Astrocyte (in vitro differentiated cells and primary cell): ENCODE results near the gene FLT3. TPM values are rescaled to one million over a fixed set of nuclear protein-coding genes. Genes with fewer than 3 reads are reported as not detected.

Experiments
- DNase-seq: peaks from one replicate; pipeline ENCODE4 v3.0.0-alpha.2; 2010; ENCODE audit warnings: low read depth
- FAIRE-seq: peaks from 2 replicates; lab custom pipeline; 2011; peaks lifted over from hg19 to GRCh38; lab: Jason Lieb, UNC
- H2AFZ ChIP-seq: 2 replicates; pipeline ENCODE4 v1.6.0; 2012; ENCODE audit warnings: low read depth, low read length, inconsistent platforms
- H3K27ac ChIP-seq: 2 replicates; pipeline ENCODE4 v1.5.1; 2011; ENCODE audit warnings: low read depth, low read length, inconsistent platforms
- H3K27me3 ChIP-seq: 2 replicates; pipeline ENCODE4 v1.6.0; 2011; ENCODE audit warnings: low read length, inconsistent platforms; ENCODE audit not compliant: insufficient read depth
- H3K36me3 ChIP-seq: 2 replicates; pipeline ENCODE4 v1.5.1; 2011; ENCODE audit warnings: low read length, inconsistent platforms; ENCODE audit not compliant: insufficient read depth
- H3K4me1 ChIP-seq: 2 replicates; pipeline ENCODE4 v1.5.1; 2011; ENCODE audit warnings: low read length, inconsistent platforms; ENCODE audit not compliant: insufficient read depth
- H3K4me2 ChIP-seq: 2 replicates; pipeline ENCODE4 v1.6.0; 2012; ENCODE audit warnings: low read length, inconsistent platforms
- H3K4me3 ChIP-seq: 2 replicates; pipeline ENCODE4 v1.5.1; 2011; ENCODE audit warnings: low read depth, mild to moderate bottlenecking, low read length, inconsistent platforms; ENCODE audit not compliant: insufficient read depth
- H3K79me2 ChIP-seq: 2 replicates; pipeline ENCODE4 v1.6.0; 2012; ENCODE audit warnings: mild to moderate bottlenecking, low read length, inconsistent platforms; ENCODE audit not compliant: insufficient read depth
- H3K9ac ChIP-seq: 2 replicates; pipeline ENCODE4 v1.6.0; 2012; ENCODE audit warnings: mild to moderate bottlenecking, low read length, inconsistent platforms
- H3K9me3 ChIP-seq: 2 replicates; pipeline ENCODE4 v1.5.1; 2012; ENCODE audit warnings: low read depth, mild to moderate bottlenecking, low read length, inconsistent platforms; ENCODE audit not compliant: insufficient read depth
- H4K20me1 ChIP-seq: 2 replicates; pipeline ENCODE4 v1.6.0; 2012; ENCODE audit warnings: low read length, inconsistent platforms; ENCODE audit not compliant: insufficient read depth
- H3K27ac Mint-ChIP-seq: one replicate; pipeline ENCODE4 v1.8.0; 2021; ENCODE audit warnings: mild to moderate bottlenecking, mixed read lengths; ENCODE audit not compliant: unreplicated experiment
- H3K27me3 Mint-ChIP-seq: one replicate; pipeline ENCODE4 v1.8.0; 2021; ENCODE audit warnings: low read depth, mixed read lengths; ENCODE audit not compliant: unreplicated experiment
- H3K36me3 Mint-ChIP-seq: one replicate; pipeline ENCODE4 v1.8.0; 2021; ENCODE audit warnings: low read depth, mixed read lengths; ENCODE audit not compliant: unreplicated experiment
- H3K4me1 Mint-ChIP-seq: one replicate; pipeline ENCODE4 v1.8.0; 2021; ENCODE audit warnings: low read depth, mixed read lengths; ENCODE audit not compliant: unreplicated experiment
- H3K4me3 Mint-ChIP-seq: one replicate; pipeline ENCODE4 v1.8.0; 2021; ENCODE audit warnings: mild to moderate bottlenecking, moderate library complexity, mixed read lengths; ENCODE audit not compliant: unreplicated experiment
- H3K9me3 Mint-ChIP-seq: one replicate; pipeline ENCODE4 v1.8.0; 2021; ENCODE audit warnings: mild to moderate bottlenecking, mixed read lengths; ENCODE audit not compliant: unreplicated experiment
- CTCF ChIP-seq: IDR thresholded peaks from 2 replicates; pipeline ENCODE4 v1.5.1; 2011; ENCODE audit warnings: low read depth, mild to moderate bottlenecking, inconsistent platforms, low read length, moderate library complexity; ENCODE audit not compliant: insufficient read depth
- EZH2 ChIP-seq: IDR thresholded peaks from 2 replicates; pipeline ENCODE4 v1.6.1; 2012; ENCODE audit warnings: mild to moderate bottlenecking, low read length, inconsistent platforms; ENCODE audit not compliant: insufficient read depth
- total RNA-seq: library from RNA; stranded (reverse); gene quantifications from 2 replicates; pipeline ENCODE4 v1.2.1, GENCODE V29; 2021

Gene FLT3
- total RNA-seq, 1 donor from 2014 or later = not detected

GRCh38 chr13:27971776-27972477 is 128.4 kb downstream of the FLT3 start:
- no peak overlapping the region for H3K9ac ChIP-seq
- H3K27me3 Mint-ChIP-seq = peaks cover 84% of the 10 kb centered on the region
- FAIRE-seq (no peak), DNase-seq (no peak)
- H3K27ac ChIP-seq = no peak overlapping the region
- peaks cover 26% of the 10 kb centered on the region for H3K9me3 Mint-ChIP-seq
- peaks cover 3% of the 10 kb centered on the region for H3K36me3 Mint-ChIP-seq
- no peaks in the 10 kb centered on the region for H3K79me2 ChIP-seq
- no peaks in the 10 kb centered on the region for H3K4me1 ChIP-seq
- peaks cover 91% of the 10 kb centered on the region for H3K27me3 ChIP-seq
- H3K4me3 Mint-ChIP-seq = no peak overlapping the region
- peaks cover 1% of the 10 kb centered on the region for H3K4me1 Mint-ChIP-seq
- TF ChIP-seq CTCF (no peak), EZH2 (no peak)
- H4K20me1 ChIP-seq = no peaks in the 10 kb centered on the region
- no peak overlapping the region for H3K4me3 ChIP-seq
- no peak overlapping the region for H3K4me2 ChIP-seq
- no peak overlapping the region for H2AFZ ChIP-seq
- H3K36me3 ChIP-seq = no peaks in the 10 kb centered on the region
- no peak overlapping the region for H3K27ac Mint-ChIP-seq
- no peaks in the 10 kb centered on the region for H3K9me3 ChIP-seq

- Mint-ChIP-seq H3K9me3 (peaks cover 26% of the 10 kb centered on the region), H3K4me1 (peaks cover 1% of the 10 kb centered on the region)
- TF ChIP-seq CTCF (no peak), EZH2 (peak; percentile 62)
Observed at GRCh38 chr13:27971236-27971645, 129.1 kb downstream of the FLT3 start.

More at GRCh38 chr13:27971236-27971645, 129.1 kb downstream of the FLT3 start:
- DNase-seq (no peak), FAIRE-seq (no peak)
- no peaks in the 10 kb centered on the region for H3K4me1 ChIP-seq
- Mint-ChIP-seq H3K27ac (no peak overlapping the region), H3K27me3 (peaks cover 83% of the 10 kb centered on the region), H3K36me3 (peaks cover 3% of the 10 kb centered on the region), H3K4me3 (no peak overlapping the region)
- no peak overlapping the region for H2AFZ ChIP-seq
- no peak overlapping the region for H3K4me2 ChIP-seq
- no peak overlapping the region for H3K4me3 ChIP-seq
- no peak overlapping the region for H3K9ac ChIP-seq
- H3K27me3 ChIP-seq = peaks cover 90% of the 10 kb centered on the region
- H3K27ac ChIP-seq = no peak overlapping the region
- no peaks in the 10 kb centered on the region for H3K79me2 ChIP-seq
- H3K9me3 ChIP-seq = no peaks in the 10 kb centered on the region
- no peaks in the 10 kb centered on the region for H4K20me1 ChIP-seq
- no peaks in the 10 kb centered on the region for H3K36me3 ChIP-seq
